BJ (cell line): Measurements from ENCODE around the gene C17orf50. TPM values are rescaled to one million over a fixed set of nuclear protein-coding genes. Genes with fewer than 3 reads are reported as not detected.

Experiments
- CTCF ChIA-PET: fragments of 350-600 bp; formaldehyde crosslinking; extraction: SDS; loops from one replicate; lab custom pipeline; 2021; ENCODE audit warnings: antibody characterized with exemption, inconsistent platforms; lab: Yijun Ruan, JAX
- POLR2A ChIA-PET: fragments of 300-600 bp; sonication (Branson Sonifier 250); formaldehyde crosslinking; extraction: SDS; loops from one replicate; lab custom pipeline; 2021; ENCODE audit warnings: antibody characterized with exemption; lab: Charles Lee
- DNase-seq: peaks from one replicate; pipeline ENCODE4 v3.0.0-alpha.2; 2011; ENCODE audit warnings: low read depth
- H3K27me3 ChIP-seq: 2 replicates; pipeline ENCODE4 v1.6.0; 2011; ENCODE audit warnings: low read length; ENCODE audit not compliant: control insufficient read depth, insufficient read depth
- H3K36me3 ChIP-seq: 2 replicates; pipeline ENCODE4 v1.5.1; 2011; ENCODE audit warnings: low read length; ENCODE audit not compliant: control insufficient read depth, insufficient read depth
- H3K4me3 ChIP-seq: 2 replicates; pipeline ENCODE4 v1.5.1; 2011; ENCODE audit warnings: low read depth, mild to moderate bottlenecking, control low read depth, low read length
- polyA minus RNA-seq: library from RNA; depleted of rRNA, polyadenylated mRNA; stranded (reverse); fragments of >200 nt; gene quantifications from 2 replicates; pipeline ENCODE4 v1.2.3, GENCODE V29; 2011; rRNA and poly(A)+ RNA removed
- polyA plus RNA-seq: library from polyadenylated mRNA; depleted of rRNA; stranded (reverse); fragments of >200 nt; gene quantifications from 2 replicates; pipeline ENCODE4 v1.2.3, GENCODE V29; 2011; rRNA removed
- TF ChIP-seq, protein P1 (sequence below): IDR thresholded peaks from 2 replicates; pipeline ENCODE4 v1.5.1; 2011; ENCODE audit warnings: low read depth, mild to moderate bottlenecking, control low read depth, inconsistent platforms, low read length, moderate library complexity; ENCODE audit not compliant: insufficient read depth

The C17orf50 gene
- polyA plus RNA-seq, result not detected in 2 replicates
- polyA minus RNA-seq, result not detected in 2 replicates

DNA sequence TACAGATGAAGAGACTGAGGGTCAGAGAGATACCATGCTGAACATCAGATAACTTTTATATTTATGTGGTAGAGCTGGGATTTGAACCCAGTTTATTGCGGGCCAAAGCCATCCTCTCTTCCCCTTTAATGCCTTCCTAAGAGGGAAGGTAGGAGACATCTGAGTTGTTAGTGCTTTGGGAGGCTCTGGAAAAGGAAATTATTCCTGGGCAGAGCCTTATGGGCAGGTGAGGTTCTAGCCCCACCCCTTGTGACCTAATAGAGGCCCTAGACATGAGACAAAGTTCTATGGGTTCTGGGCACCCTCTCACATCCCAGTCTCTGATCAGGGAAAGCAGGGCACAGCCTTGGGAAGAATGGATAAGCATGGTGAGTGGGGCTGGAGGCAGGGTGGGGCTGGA, at the start of gene C17orf50:
Gene C17orf50 (plus strand): TSS at position 301 of the 400 bp plus-strand sequence. CDS start 55 bp downstream, at position 356.
- no peaks in the 10 kb centered on the region for H3K36me3 ChIP-seq
- ChIA-PET POLR2A (no interaction called here), CTCF (interaction anchor here (1.0 to 14.9 kb wide), 7 partner anchors 10 to 148 kb away, joined by 3 to 425 read pairs (median 5); partner anchors contain the start of gene TAF15)
- peaks cover 7% of the 10 kb centered on the region for H3K27me3 ChIP-seq
- DNase-seq, result no peak
- no peak within 1 kb of the TSS for H3K4me3 ChIP-seq
- TF ChIP-seq, protein P1, sequence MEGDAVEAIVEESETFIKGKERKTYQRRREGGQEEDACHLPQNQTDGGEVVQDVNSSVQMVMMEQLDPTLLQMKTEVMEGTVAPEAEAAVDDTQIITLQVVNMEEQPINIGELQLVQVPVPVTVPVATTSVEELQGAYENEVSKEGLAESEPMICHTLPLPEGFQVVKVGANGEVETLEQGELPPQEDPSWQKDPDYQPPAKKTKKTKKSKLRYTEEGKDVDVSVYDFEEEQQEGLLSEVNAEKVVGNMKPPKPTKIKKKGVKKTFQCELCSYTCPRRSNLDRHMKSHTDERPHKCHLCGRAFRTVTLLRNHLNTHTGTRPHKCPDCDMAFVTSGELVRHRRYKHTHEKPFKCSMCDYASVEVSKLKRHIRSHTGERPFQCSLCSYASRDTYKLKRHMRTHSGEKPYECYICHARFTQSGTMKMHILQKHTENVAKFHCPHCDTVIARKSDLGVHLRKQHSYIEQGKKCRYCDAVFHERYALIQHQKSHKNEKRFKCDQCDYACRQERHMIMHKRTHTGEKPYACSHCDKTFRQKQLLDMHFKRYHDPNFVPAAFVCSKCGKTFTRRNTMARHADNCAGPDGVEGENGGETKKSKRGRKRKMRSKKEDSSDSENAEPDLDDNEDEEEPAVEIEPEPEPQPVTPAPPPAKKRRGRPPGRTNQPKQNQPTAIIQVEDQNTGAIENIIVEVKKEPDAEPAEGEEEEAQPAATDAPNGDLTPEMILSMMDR, result no peak

DNA sequence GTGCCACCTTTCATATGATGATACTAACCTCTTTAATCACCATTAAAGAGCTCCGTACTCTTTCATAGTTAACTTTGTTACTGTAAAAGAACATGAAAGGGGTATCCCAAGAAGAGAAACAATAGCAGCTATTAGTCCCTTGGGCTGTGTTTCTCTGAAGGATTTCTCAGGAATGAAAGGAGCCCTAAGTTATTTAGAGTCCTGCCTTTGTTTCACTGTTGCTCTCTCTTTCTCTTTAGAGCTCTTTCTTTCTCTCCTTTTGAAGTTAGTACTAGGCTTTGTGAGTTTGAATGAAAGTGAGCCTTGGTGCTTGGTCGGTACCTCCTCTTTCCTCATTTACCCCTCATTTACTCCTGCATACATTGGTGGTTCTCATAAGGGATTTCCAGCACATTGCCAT, 49.7 kb upstream of the C17orf50 start:
- POLR2A ChIA-PET, result interaction anchor here (0.6 kb wide), 1 partner anchor 56 kb away, joined by 18 read pairs; no protein-coding TSS in a partner anchor
- CTCF ChIA-PET, result interaction anchor here (0.8 to 1.2 kb wide), 2 partner anchors 10 to 29 kb away, joined by 3 read pairs; no protein-coding TSS in a partner anchor
- H3K36me3 ChIP-seq, result peaks cover 5% of the 10 kb centered on the region

DNA sequence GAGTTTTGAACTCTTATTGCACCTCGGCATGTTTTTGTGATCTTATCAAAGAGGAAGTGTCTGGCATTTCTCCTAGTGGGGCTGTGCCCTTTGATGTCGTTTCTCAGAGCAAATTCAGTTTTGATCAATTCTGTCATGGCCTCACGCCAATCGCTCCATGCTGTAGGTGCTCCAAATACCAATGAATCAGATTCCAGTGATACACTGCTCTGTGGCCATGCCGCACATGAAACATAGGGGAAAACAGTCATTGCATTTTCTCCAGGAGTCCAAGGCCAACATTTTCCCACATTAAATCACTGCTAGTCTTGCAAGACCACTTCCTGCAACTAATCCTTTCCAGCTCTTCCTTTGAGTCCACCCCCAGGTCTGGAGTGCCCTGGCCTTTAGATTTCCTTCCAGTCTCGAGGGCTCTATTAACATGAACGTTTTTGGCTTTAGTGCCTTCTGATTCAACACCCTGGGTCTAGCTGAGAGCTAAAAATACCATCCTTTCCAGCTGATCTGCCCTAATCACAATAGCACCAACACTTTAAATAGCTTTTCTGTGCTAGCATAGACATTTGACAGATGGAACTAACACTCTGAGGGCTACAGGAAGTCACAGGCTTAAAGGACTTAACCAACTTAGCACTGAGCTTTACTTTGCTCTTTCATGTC, 47.5 kb upstream of the C17orf50 start:
- DNase-seq, result peak; percentile 78
- ChIA-PET CTCF (interaction anchor here (0.7 to 1.7 kb wide), 6 partner anchors 9 to 1465 kb away, joined by 3 to 7 read pairs (median 4); partner anchors contain the start of gene TAF15), POLR2A (no interaction called here)
- Histone ChIP-seq H3K27me3 (no peaks in the 10 kb centered on the region), H3K36me3 (peaks cover 5% of the 10 kb centered on the region), H3K4me3 (no peak overlapping the region)
- TF ChIP-seq, protein P1, result no peak

More for the DNA sequence above, 49.7 kb upstream of the C17orf50 start:
- Histone ChIP-seq H3K4me3 (no peak overlapping the region), H3K27me3 (no peaks in the 10 kb centered on the region)
- DNase-seq, result no peak
- TF ChIP-seq, protein P1, result no peak

DNA sequence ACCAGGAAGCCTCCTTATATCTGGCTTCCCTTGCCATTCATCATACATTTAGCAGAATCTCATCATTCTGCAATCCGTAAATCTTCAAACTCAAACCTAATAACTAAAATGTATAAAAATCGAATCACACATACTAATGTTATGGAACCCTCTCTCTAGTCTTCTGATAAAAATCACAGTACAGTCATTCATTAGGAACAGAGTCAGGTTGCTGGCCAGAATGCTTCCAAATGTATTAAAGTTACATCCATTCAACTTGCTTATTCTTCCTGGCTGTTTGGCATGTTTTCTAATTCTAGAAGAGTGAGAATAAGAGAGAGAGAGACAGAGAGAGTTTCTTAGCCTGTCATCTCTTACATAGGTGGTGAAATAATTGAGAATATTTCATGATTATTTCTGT, 45.7 kb upstream of the C17orf50 start:
- Histone ChIP-seq H3K36me3 (peaks cover 5% of the 10 kb centered on the region), H3K4me3 (no peak overlapping the region), H3K27me3 (no peaks in the 10 kb centered on the region)
- TF ChIP-seq, protein P1, result no peak
- no peak for DNase-seq
- POLR2A ChIA-PET, result no interaction called here
- CTCF ChIA-PET, result interaction anchor here (1.0 kb wide), 1 partner anchor 15 kb away, joined by 5 read pairs; no protein-coding TSS in a partner anchor

DNA sequence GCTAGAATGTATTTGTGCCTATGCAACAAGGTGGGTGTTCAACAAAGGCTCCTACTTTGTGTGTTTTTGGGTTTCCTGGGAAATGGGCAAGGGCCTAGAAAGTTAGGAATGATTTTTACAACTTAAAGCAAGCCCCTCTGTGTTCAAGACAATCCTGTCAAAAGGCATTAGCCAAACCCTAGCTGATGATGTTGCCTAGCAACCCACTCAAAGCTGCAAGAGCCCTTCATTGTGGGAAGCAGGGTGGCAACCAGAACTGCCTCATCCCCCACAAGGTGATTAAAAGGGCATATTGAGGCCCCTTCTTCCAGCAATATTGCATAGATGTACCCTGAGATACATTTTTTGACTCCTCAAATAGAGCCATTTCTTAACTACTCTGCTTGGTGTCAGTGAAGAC, 45.3 kb upstream of the C17orf50 start:
- no peak for DNase-seq
- Histone ChIP-seq H3K36me3 (peaks cover 5% of the 10 kb centered on the region), H3K27me3 (no peaks in the 10 kb centered on the region), H3K4me3 (no peak overlapping the region)
- TF ChIP-seq, protein P1, result no peak
- ChIA-PET CTCF (interaction anchor here (1.0 to 3.2 kb wide), 4 partner anchors 11 to 34 kb away, joined by 3 to 18 read pairs (median 8); no protein-coding TSS in a partner anchor), POLR2A (no interaction called here)
